GM18870 (cell line): ENCODE results near the gene CD302.
"Not testable (repeated sequence)": the region's sequence is repeated elsewhere in the genome, so short reads cannot be mapped to it uniquely, and the experiment has no call there.

Source experiments
- ATAC-seq: cut with Tn5 transposase; IDR thresholded peaks from one replicate; pipeline ENCODE4 v1.9.1; 2021; ENCODE audit warnings: moderate library complexity; ENCODE audit not compliant: unreplicated experiment

The CD302 gene

GRCh38 chr2:159755014-159755413, 43.0 kb downstream of the CD302 start:
- no peak for ATAC-seq

GRCh38 chr2:159753797-159754196, 44.2 kb downstream of the CD302 start:
- no peak for ATAC-seq

DNA sequence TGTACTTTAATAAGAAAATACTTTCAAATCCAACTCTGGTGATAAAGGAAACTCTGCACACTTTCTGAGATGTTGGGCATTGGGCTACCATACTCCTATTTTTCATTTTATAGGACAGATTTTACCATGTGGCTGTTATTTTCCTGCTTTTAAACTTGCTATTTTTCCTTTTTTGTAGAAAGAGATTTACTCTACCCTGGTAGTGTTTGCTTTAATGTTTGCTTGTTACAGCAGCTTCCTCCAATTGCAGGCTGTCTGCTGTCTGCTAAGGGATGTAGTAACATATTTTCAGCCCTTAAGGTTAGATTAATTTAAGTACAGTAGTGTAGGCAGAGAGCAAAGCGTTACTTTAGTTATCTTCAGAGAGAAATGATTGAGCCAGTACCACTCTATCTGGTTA, 47.1 kb downstream of the CD302 start:
- no peak for ATAC-seq

DNA sequence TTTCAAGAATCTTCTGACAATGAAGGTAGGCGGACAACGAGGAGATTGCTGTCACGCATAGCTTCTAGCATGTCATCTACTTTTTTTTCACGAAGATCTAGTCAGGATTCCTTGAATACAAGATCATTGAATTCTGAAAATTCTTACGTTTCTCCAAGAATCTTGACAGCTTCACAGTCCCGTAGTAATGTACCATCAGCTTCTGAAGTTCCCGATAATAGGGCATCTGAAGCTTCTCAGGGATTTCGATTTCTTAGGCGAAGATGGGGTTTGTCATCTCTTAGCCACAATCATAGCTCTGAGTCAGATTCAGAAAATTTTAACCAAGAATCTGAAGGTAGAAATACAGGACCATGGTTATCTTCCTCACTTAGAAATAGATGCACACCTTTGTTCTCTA, 49.9 kb downstream of the CD302 start:
- no peak for ATAC-seq

GRCh38 chr2:159745237-159745636, 52.8 kb downstream of the CD302 start:
- ATAC-seq = not testable (repeated sequence)

DNA sequence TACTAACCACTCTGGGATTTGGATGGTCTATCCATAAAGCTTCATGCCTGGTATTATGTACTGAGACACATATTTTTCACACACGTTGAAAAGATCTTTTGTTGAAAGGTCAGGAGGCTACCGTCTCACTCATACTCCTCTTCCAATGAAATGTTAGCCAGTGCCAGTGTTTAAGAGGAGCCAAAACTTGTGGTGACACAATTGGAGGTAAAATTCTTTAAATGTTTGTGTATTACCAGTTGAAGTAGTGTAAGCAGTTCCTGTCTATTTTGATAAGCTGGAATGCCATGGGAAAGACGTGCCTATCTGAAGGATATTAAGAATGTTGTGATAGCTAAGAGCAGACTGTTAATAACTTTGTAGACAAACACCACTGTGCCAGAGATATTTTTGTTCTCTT, 53.6 kb downstream of the CD302 start:
- ATAC-seq = no peak

DNA sequence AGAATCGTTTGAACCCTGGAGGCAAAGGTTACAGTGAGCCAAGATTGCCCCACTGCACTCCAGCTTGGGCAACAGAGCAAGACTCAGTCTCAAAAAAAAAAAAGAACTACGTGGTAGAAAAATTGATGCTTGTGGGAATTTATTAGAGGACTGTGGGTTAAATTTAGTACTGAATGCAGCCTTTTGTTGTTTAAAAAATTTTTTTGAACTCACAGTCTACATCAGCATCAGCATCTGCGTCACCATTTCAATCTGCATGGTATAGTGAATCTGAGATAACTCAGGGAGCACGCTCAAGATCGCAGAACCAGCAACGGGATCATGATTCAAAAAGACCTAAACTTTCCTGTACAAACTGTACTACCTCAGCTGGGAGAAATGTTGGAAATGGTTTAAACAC, 55.2 kb downstream of the CD302 start:
- ATAC-seq = no peak

GRCh38 chr2:159738509-159739390, 59.3 kb downstream of the CD302 start:
- ATAC-seq = no peak

- no peak for ATAC-seq
Observed at GRCh38 chr2:159737917-159738296, 60.1 kb downstream of the CD302 start.

- ATAC-seq = no peak
Observed at GRCh38 chr2:159737292-159737916, 60.6 kb downstream of the CD302 start.

DNA sequence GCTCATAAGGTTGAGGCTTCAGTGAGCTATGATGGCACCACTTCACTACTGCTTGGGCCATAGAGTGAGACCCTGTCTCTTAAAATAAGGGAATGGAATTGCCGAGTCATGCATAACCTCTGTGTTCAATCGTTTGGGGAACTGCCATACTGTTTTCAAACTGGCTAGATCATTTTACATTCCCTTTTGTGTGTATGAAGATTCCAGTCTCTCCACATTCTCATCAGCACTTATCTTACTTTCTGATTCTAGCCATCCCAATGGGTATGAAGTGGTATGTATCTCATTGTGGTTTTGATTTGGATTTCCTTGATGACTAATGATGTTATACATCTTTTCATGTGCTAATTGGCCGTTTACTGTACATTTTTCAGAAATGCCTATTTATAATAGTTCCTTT, 62.0 kb downstream of the CD302 start:
- no peak for ATAC-seq

DNA sequence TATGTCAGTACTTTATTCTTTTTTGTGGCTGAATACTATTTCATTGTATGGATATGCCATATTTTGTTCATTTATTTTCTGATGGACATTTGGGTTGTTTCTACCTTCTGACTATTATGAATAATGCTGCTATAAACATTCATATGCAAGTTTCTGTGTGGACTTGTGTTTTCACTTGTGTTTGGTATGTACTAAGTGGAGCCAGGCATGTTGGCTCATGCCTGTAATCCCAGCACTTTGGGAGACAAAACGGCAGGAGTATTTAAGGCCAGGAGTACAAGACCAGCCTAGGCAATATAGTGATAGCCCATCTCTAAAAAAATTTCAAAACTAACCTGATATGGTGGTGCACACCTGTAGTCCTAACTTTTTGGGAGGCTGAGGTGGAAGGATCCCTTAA, 62.4 kb downstream of the CD302 start:
- ATAC-seq = no peak

DNA sequence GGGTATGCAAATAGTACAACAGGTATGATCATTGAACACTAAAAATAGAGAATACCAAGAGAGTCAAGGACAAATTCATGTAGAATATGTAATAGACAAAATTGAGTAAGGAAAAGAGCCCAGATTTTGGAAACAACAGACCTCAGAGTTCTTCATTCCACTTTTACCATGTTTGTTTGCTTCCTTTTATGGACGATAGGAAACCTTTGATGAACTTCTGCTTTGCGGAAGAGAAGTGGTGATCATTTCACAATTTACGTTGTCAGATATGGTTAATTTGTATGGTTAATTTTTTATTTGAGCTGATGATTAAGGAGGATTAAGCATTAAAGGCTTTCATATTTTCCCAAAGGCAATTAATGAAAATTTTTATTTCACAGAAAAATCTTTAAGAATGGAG, 69.4 kb downstream of the CD302 start:
- no peak for ATAC-seq

GRCh38 chr2:159725713-159726112, 72.3 kb downstream of the CD302 start:
- ATAC-seq = no peak

DNA sequence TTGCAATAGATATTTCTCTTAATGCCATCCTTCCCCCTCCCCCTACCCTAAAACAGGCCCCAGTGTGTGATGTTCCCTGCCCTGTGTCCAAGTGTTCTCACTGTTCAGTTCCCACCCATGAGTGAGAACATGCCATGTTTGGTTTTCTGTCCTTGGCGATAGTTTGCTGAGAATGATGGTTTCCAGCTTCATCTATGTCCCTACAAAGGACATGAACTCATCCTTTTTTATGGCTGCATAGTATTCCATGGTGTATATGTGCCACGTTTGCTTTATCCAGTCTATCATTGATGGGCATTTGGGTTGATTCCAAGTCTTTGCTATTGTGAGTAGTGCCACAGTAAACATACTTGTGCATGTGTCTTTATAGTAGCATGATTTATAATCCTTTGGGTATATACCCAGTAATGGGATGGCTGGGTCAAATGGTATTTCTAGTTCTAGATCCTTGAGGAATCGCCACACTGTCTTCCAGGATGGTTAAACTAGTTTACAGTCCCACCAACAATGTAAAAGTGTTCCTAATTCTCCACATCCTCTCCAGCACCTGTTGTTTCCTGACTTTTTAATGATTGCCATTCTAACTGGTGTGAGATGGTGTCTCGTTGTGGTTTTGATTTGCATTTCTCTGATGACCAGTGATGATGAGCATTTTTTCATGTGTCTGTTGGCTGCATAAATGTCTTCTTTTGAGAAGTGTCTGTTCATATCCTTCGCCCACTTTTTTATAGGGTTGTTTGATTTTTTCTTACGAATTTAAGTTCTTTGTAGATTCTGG, 73.0 kb downstream of the CD302 start:
- not testable (repeated sequence) for ATAC-seq

- ATAC-seq = no peak
Observed at GRCh38 chr2:159722580-159722979, 75.4 kb downstream of the CD302 start.

GRCh38 chr2:159720676-159721075, 77.3 kb downstream of the CD302 start:
- ATAC-seq = no peak
